Measurements from ENCODE around the gene POLG.

The POLG gene

GRCh38 chr15:89370120-89370977, 35.7 kb upstream of the POLG start:
- DNase-seq, result no peak

- DNase-seq, result no peak
Measured at GRCh38 chr15:89369341-89369947, 34.8 kb upstream of the POLG start.

GRCh38 chr15:89368566-89369223, 34.1 kb upstream of the POLG start:
- DNase-seq, result no peak

- peak; percentile 69 for DNase-seq
Measured at GRCh38 chr15:89367485-89368451, 33.1 kb upstream of the POLG start.

GRCh38 chr15:89366656-89367393, 32.2 kb upstream of the POLG start:
- DNase-seq, result no peak

- DNase-seq, result no peak
Measured at GRCh38 chr15:89365462-89366065, 30.9 kb upstream of the POLG start.

- no peak for DNase-seq
Measured at GRCh38 chr15:89364741-89365450, 30.3 kb upstream of the POLG start.

- no peak for DNase-seq
Measured at GRCh38 chr15:89364341-89364740, 29.7 kb upstream of the POLG start.

- no peak for DNase-seq
Measured at GRCh38 chr15:89363770-89364169, 29.1 kb upstream of the POLG start.

GRCh38 chr15:89363133-89363532, 28.5 kb upstream of the POLG start:
- DNase-seq, result no peak

GRCh38 chr15:89362203-89363101, 27.8 kb upstream of the POLG start:
- peak; percentile 9 for DNase-seq

- DNase-seq, result no peak
Measured at GRCh38 chr15:89361451-89362202, 27.0 kb upstream of the POLG start.

- DNase-seq, result no peak
Measured at GRCh38 chr15:89360294-89360971, 25.8 kb upstream of the POLG start.

- DNase-seq, result no peak
Measured at GRCh38 chr15:89359471-89360293, 25.1 kb upstream of the POLG start.

- DNase-seq, result peak; percentile 62
Measured at GRCh38 chr15:89358755-89359439, 24.3 kb upstream of the POLG start.

GRCh38 chr15:89358435-89358754, 23.8 kb upstream of the POLG start:
- DNase-seq, result no peak

Data from NCI-H1417 treated with DMSO at 0.1 percent for 48 hours (cell line).